K562 (cell line): ENCODE results near the gene KLRC3. TPM values are rescaled to one million over a fixed set of nuclear protein-coding genes. Genes with fewer than 3 reads are reported as not detected.
"Not testable (repeated sequence)": the region's sequence is repeated elsewhere in the genome, so short reads cannot be mapped to it uniquely, and the experiment has no call there.

Experiments
- ATAC-seq: fragments of 200-7000 bp; cut with Tn5 transposase; 3 replicates; pipeline ENCODE4 v1.9.1; 2020; ENCODE audit warnings: moderate library complexity
- BruUV-seq: library from RNA; stranded (reverse); fragments of 400-500 nt; replicated peaks from 2 replicates; lab custom pipeline; 2021; lab: Mats Ljungman, UMichigan
- CTCF ChIA-PET: fragments of 300-600 bp; formaldehyde crosslinking; extraction: SDS; loops from one replicate; lab custom pipeline; 2021; ENCODE audit warnings: low intra/inter-chr PET ratio; lab: Yijun Ruan, JAX
- POLR2A ChIA-PET: fragments of 300-600, 350-650 bp; sonication (Branson Sonifier 250); formaldehyde crosslinking; extraction: SDS; loops from one replicate; lab custom pipeline; 2021; ENCODE audit warnings: antibody characterized with exemption, inconsistent platforms; lab: Yijun Ruan, JAX
- DNase-seq, 4 experiments: peaks; one replicate each; pipeline versions ENCODE4 v3.0.0 to v3.0.0-alpha.2; 2011 to 2018; ENCODE audit warnings: low spot score in 3 of 4, mixed read lengths in 3 of 4; ENCODE audit errors: extremely low read depth in 1 of 4
- FAIRE-seq: peaks from 2 replicates; lab custom pipeline; 2011; peaks lifted over from hg19 to GRCh38; lab: Jason Lieb, UNC
- H2AFZ ChIP-seq: 2 replicates; pipeline ENCODE4 v1.6.0; 2011; ENCODE audit warnings: low read depth, low read length, control low read depth, inconsistent platforms
- H3K27ac ChIP-seq: fragments of 200-600 bp; 3 replicates; pipeline ENCODE4 v1.8.0; 2011; ENCODE audit warnings: low read depth, mild to moderate bottlenecking, control low read depth, inconsistent platforms, low read length, moderate library complexity, mixed read lengths; ENCODE audit errors: extremely low read depth
- H3K27me3 ChIP-seq, 2 experiments: fragments of 300-600 bp in 1 of 2; 2 replicates in 1 of 2; 3 replicates in 1 of 2; pipeline versions ENCODE4 v1.6.0 to v1.8.0; 2011; ENCODE audit warnings: inconsistent platforms in 2 of 2, low read length in 2 of 2, mild to moderate bottlenecking in 1 of 2, mixed read lengths in 1 of 2, moderate library complexity in 1 of 2; ENCODE audit not compliant: control insufficient read depth in 2 of 2, insufficient read depth in 2 of 2
- H3K36me3 ChIP-seq: fragments of 300-600 bp; 3 replicates; pipeline ENCODE4 v1.8.0; 2011; ENCODE audit warnings: mild to moderate bottlenecking, low read length, inconsistent platforms; ENCODE audit not compliant: control insufficient read depth, insufficient read depth
- H3K4me1 ChIP-seq, 2 experiments: fragments of 200-600 bp in 1 of 2; replicated peaks in 1 of 2; 2 replicates in 1 of 2; 3 replicates in 1 of 2; pipeline versions ENCODE4 v1.5.1 to v1.8.0; 2011; ENCODE audit warnings: inconsistent platforms in 2 of 2, low read length in 2 of 2, mild to moderate bottlenecking in 1 of 2, mixed read lengths in 1 of 2, moderate library complexity in 1 of 2; ENCODE audit not compliant: control insufficient read depth in 2 of 2, insufficient read depth in 2 of 2
- H3K4me2 ChIP-seq: 2 replicates; pipeline ENCODE4 v1.6.1; 2011; ENCODE audit warnings: low read length, control low read depth, inconsistent platforms, mixed read lengths; ENCODE audit not compliant: insufficient read depth
- H3K4me3 ChIP-seq: fragments of 200-600 bp; sonication (generic), shearing (Covaris generic); 2 replicates; pipeline ENCODE4 v1.5.1; 2016; ENCODE audit warnings: control low read depth, inconsistent platforms
- H3K79me2 ChIP-seq: fragments of 200-600 bp; 3 replicates; pipeline ENCODE4 v1.8.0; 2011; ENCODE audit warnings: low read length, inconsistent platforms; ENCODE audit not compliant: control insufficient read depth, insufficient read depth
- H3K9ac ChIP-seq, 2 experiments: 2 replicates each; pipeline versions ENCODE4 v1.6.0 to v1.6.1; 2011; ENCODE audit warnings: low read depth in 2 of 2, low read length in 2 of 2, control low read depth in 1 of 2, inconsistent platforms in 1 of 2, mild to moderate bottlenecking in 1 of 2, mixed read lengths in 1 of 2; ENCODE audit not compliant: insufficient read depth in 1 of 2
- H3K9me1 ChIP-seq: one replicate; pipeline ENCODE4 v1.6.0; 2011; ENCODE audit warnings: inconsistent platforms, mild to moderate bottlenecking, low read length, moderate library complexity; ENCODE audit not compliant: control insufficient read depth, insufficient read depth
- H3K9me3 ChIP-seq: replicated peaks from 2 replicates; pipeline ENCODE4 v1.5.1; 2011; ENCODE audit warnings: low read depth, low read length, inconsistent platforms; ENCODE audit not compliant: control insufficient read depth, insufficient read depth
- H4K20me1 ChIP-seq: replicated peaks from 2 replicates; pipeline ENCODE4 v1.6.1; 2011; ENCODE audit warnings: low read length, inconsistent platforms, mixed read lengths; ENCODE audit not compliant: control insufficient read depth, insufficient read depth
- NFIC ChIP-seq: fragments of 450-650 bp; IDR thresholded peaks from 2 replicates; pipeline ENCODE4 v1.6.1; 2017; ENCODE audit warnings: mild to moderate bottlenecking, inconsistent platforms
- ZNF79 ChIP-seq: fragments of 250-450 bp; sonication (Bioruptor Pico); IDR thresholded peaks from 2 replicates; pipeline ENCODE4 v1.4.0; 2020; ENCODE audit warnings: low read depth, mild to moderate bottlenecking, moderate library complexity
- WGBS: fragments of 100-300 bp; shearing (Covaris generic); methylation state at CpG from one replicate; pipeline ENCODE4 v1.1.6; 2016; ENCODE audit warnings: low coverage, mixed read lengths; ENCODE audit not compliant: insufficient coverage; ENCODE audit errors: missing lambda C conversion rate; 5-methylcytosine and 5-hydroxymethylcytosine counted together
- in situ Hi-C: fragments of 300-500 bp; cut with MboI; formaldehyde crosslinking; loops from 4 replicates; pipeline ENCODE4 v1.15.0; 2018; ENCODE audit warnings: inconsistent platforms, mixed read lengths
- intact Hi-C: fragments of 100-400 bp; cut with micrococcal nuclease; formaldehyde crosslinking; loops from 2 replicates; pipeline ENCODE4 v1.14.2; 2022
- polyA plus RNA-seq, 8 experiments: library from polyadenylated mRNA; depleted of rRNA in 4 of 8; stranded (reverse) in 5 of 8; unstranded in 3 of 8; fragments of >200 nt; fragmentation: Nextera tagmentation in 2 of 8; fragmentation: Illumina TruSeq in 1 of 8; extraction: Ambion mirVana in 2 of 8; extraction: Trizol in 1 of 8; gene quantifications; 2 replicates each; pipeline versions ENCODE4 v1.2.1 to v1.2.3, GENCODE V29; 2011 to 2014; ENCODE audit warnings: inconsistent platforms in 1 of 8, missing spikeins in 1 of 8
- total RNA-seq, 7 experiments: library from RNA; depleted of rRNA in 6 of 7; stranded (reverse); fragments of >200 nt in 6 of 7; fragmentation: Illumina TruSeq in 2 of 7; extraction: Trizol in 2 of 7; gene quantifications; 2 replicates each; pipeline versions ENCODE4 v1.2.1 to v1.2.3, GENCODE V29; 2011 to 2021; ENCODE audit warnings: low replicate concordance in 1 of 7
- TF ChIP-seq, protein P1 (sequence below): sonication (generic); IDR thresholded peaks from 2 replicates; pipeline ENCODE4 v1.6.1; 2016

The KLRC3 gene
- total and polyA plus RNA-seq, 9 of the 15 experiments (the other 6 are each of a cell fraction or from before 2014, with no cell fraction given): 0.09 to 0.32 (median 0.18) TPM; not detected in 5

DNA sequence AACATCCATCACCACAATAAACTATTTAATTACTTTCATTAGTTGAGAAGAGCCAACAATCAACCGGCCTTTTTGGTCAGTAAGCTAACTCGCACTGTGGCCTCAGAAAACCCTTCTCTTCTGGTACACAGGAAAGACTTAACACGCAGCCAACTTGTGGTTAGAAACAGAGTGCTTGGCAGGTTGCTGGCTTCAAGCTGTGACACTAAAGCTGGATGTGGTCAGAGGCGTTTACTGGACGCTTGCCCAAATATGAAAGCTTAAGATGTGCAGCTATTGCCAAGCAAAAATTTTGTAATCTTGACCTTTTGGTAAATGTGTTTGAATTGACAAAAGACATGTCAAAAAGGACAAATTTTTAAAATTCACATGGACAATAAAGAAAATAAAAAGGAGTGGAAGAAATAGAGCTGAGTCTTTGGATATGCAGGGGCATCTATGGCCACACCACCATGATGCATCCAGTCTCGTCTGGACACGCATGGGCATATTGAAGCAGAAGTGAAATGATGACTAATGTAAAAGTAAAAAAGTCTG lies 27.9 kb downstream of the KLRC3 start:
- 43% methylated on average over 4 of the region's 7 CpGs for WGBS
- H3K9me1 ChIP-seq: no peaks in the 10 kb centered on the region
- POLR2A ChIA-PET: interaction anchor here (1.0 kb wide), 1 partner anchor 21 kb away, joined by 3 read pairs; no protein-coding TSS in a partner anchor
- DNase-seq: peak in 3 of 4 experiments; percentile 7 to 52 (median 8)
- no peak overlapping the region for H3K4me2 ChIP-seq
- H3K9me3 ChIP-seq: no peaks in the 10 kb centered on the region
- H3K4me1 ChIP-seq: no peaks in the 10 kb centered on the region
- in situ Hi-C loops (no loop called here), intact Hi-C loops (no loop called here)
- H3K79me2 ChIP-seq: no peaks in the 10 kb centered on the region
- H3K27ac ChIP-seq: no peak overlapping the region
- H3K27me3 ChIP-seq: no peaks in the 10 kb centered on the region
- H3K36me3 ChIP-seq: no peaks in the 10 kb centered on the region
- peak; percentile 76 for ATAC-seq
- no TSS peak for BruUV-seq
- peak; percentile 59 for TF ChIP-seq NFIC
- TF ChIP-seq ZNF79 (CRISPR knock-in tag): no peak
- TF ChIP-seq, protein P1, sequence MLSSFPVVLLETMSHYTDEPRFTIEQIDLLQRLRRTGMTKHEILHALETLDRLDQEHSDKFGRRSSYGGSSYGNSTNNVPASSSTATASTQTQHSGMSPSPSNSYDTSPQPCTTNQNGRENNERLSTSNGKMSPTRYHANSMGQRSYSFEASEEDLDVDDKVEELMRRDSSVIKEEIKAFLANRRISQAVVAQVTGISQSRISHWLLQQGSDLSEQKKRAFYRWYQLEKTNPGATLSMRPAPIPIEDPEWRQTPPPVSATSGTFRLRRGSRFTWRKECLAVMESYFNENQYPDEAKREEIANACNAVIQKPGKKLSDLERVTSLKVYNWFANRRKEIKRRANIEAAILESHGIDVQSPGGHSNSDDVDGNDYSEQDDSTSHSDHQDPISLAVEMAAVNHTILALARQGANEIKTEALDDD: peak; percentile 80
- TF ChIP-seq, all 486 proteins: peak for 2
- no peak overlapping the region for H3K4me3 ChIP-seq
- no peak overlapping the region for H3K9ac ChIP-seq
- CTCF ChIA-PET: no interaction called here
- FAIRE-seq: peak; percentile 85
- no peaks in the 10 kb centered on the region for H4K20me1 ChIP-seq
- no peak overlapping the region for H2AFZ ChIP-seq

DNA sequence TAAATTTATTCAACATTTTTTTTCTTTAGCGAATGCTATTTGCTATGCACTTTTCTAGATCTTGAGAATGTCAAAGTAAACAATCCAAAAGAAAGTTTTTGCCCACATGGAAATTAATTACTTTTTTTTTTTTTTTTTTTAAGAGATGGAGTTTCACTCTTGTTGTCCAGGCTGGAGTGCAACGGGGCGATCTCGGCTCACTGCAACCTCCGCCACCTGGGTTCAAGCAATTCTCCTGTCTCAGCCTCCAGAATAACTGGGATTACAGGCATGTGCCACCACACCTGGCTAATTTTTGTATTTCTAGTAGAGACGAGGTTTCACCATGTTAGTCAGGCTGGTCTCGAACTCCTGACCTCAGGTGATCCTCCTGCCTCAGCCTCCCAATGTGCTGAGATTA lies 29.4 kb downstream of the KLRC3 start:
- H3K9ac ChIP-seq, H3K27me3 ChIP-seq, ATAC-seq, POLR2A ChIA-PET, in situ Hi-C loops, H3K27ac ChIP-seq, H4K20me1 ChIP-seq, FAIRE-seq, H3K4me1 ChIP-seq, BruUV-seq, H3K9me1 ChIP-seq, H3K4me3 ChIP-seq, H2AFZ ChIP-seq, H3K4me2 ChIP-seq, intact Hi-C loops, H3K79me2 ChIP-seq, H3K9me3 ChIP-seq, H3K36me3 ChIP-seq, DNase-seq: not testable (repeated sequence)
- CTCF ChIA-PET: interaction anchor here (0.6 kb wide), 1 partner anchor 880 kb away, joined by 3 read pairs; no protein-coding TSS in a partner anchor
- 87% methylated on average over 5 of the region's 7 CpGs for WGBS
